ENCODE data around the gene TRIM62.

Gene TRIM62

GRCh38 chr1:33191731-33192275, 10.0 kb upstream of the TRIM62 start:
- no peak for TF ChIP-seq CTCF (IDR thresholded peaks at IDR 0.05; ENCODE audit: extremely low read depth, insufficient read depth, missing control alignments)
- in situ Hi-C loops (cut with MboI; ENCODE audit: low pct_unique_long_range_greater_than_20kb, low sequenced_read_pairs, unreplicated experiment), result no loop called here
- no peak for DNase-seq (ENCODE audit: low spot score)

- DNase-seq (ENCODE audit: low spot score), result no peak
- in situ Hi-C loops (cut with MboI; ENCODE audit: low pct_unique_long_range_greater_than_20kb, low sequenced_read_pairs, unreplicated experiment), result no loop called here
- no peak for TF ChIP-seq CTCF (IDR thresholded peaks at IDR 0.05; ENCODE audit: extremely low read depth, insufficient read depth, missing control alignments)
Observed at GRCh38 chr1:33190701-33191100, 8.9 kb upstream of the TRIM62 start.

GRCh38 chr1:33188572-33189275, 6.9 kb upstream of the TRIM62 start:
- no peak for TF ChIP-seq CTCF (IDR thresholded peaks at IDR 0.05; ENCODE audit: extremely low read depth, insufficient read depth, missing control alignments)
- in situ Hi-C loops (cut with MboI; ENCODE audit: low pct_unique_long_range_greater_than_20kb, low sequenced_read_pairs, unreplicated experiment), result no loop called here
- DNase-seq (ENCODE audit: low spot score), result peak; percentile 1

GRCh38 chr1:33186936-33187335, 5.1 kb upstream of the TRIM62 start:
- peak; percentile 1 for DNase-seq (ENCODE audit: low spot score)
- in situ Hi-C loops (cut with MboI; ENCODE audit: low pct_unique_long_range_greater_than_20kb, low sequenced_read_pairs, unreplicated experiment), result no loop called here
- no peak for TF ChIP-seq CTCF (IDR thresholded peaks at IDR 0.05; ENCODE audit: extremely low read depth, insufficient read depth, missing control alignments)

- DNase-seq (ENCODE audit: low spot score), result peak; percentile 2
- in situ Hi-C loops (cut with MboI; ENCODE audit: low pct_unique_long_range_greater_than_20kb, low sequenced_read_pairs, unreplicated experiment), result no loop called here
- no peak for TF ChIP-seq CTCF (IDR thresholded peaks at IDR 0.05; ENCODE audit: extremely low read depth, insufficient read depth, missing control alignments)
Observed at GRCh38 chr1:33185541-33185940, 3.7 kb upstream of the TRIM62 start.

DNA sequence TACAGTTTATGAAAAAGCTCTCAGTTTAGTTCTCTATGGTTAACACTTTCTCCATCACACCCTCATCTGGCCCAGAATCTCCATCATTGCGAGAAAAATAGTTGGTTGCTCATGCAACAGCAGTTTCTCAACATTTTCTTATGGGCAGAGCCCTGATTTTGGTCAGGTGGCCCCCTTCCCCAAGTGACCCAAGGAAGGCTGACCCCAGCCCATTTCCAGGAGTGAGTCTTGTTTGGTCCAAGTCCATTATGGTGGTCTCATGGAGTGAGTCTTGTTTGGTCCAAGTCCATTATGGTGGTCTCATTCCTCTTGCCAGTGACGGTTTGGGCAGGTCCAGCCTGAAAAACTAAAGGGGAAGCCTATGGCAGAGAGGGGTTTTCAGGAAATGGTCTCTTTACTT, 1.5 kb upstream of the TRIM62 start:
- TF ChIP-seq CTCF (IDR thresholded peaks at IDR 0.05; ENCODE audit: extremely low read depth, insufficient read depth, missing control alignments), result no peak
- in situ Hi-C loops (cut with MboI; ENCODE audit: low pct_unique_long_range_greater_than_20kb, low sequenced_read_pairs, unreplicated experiment), result no loop called here
- DNase-seq (ENCODE audit: low spot score), result no peak

Data from GM13977 (cell line).